ENCODE data around the gene PDE4B.

The PDE4B gene

GRCh38 chr1:65792669-65793358 lies at the start of gene PDE4B:
Gene PDE4B, plus strand, starts transcription at chr1:65792895.
- DNase-seq (ENCODE audit: low spot score) = peak; percentile 35

DNA sequence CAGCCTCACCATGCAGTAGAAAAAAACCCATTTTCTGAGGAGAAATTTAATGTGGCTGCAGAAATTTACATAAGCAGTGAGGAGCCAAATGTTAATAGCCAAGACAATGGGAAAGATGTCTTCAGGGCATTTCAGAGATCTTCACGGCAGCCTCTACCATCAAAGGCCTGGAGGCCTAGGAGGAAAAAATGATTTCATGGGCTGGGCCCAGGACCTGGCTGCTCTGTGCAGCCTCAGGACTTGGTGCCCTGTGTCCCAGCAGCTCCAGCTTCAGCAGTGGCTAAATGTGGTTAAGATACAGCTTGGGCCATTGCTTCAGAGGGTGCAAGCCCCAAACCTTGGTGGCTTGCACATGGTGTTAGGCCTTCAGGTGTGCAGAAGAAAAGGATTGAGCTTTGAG lies 48.0 kb upstream of the PDE4B start:
- no peak for DNase-seq (ENCODE audit: low spot score)

DNA sequence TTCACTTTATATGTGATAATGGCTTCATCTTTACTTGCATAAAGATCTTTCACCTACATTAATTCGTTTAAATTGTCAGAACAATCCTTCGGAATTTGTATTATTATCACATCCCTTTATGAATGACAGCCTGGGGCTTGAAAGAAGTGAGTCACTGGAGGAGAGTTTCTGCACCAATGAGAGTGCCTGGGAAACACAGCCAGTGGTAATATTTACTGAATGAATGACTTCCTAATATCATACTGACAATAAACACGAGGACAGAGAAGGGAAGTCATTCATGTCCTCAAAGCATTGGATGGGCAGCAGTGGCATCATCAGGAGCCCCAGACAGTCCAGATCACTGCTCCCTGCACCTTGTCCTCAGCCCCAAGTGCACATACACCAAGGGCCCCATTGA lies 40.7 kb upstream of the PDE4B start:
- DNase-seq (ENCODE audit: low spot score) = no peak

DNA sequence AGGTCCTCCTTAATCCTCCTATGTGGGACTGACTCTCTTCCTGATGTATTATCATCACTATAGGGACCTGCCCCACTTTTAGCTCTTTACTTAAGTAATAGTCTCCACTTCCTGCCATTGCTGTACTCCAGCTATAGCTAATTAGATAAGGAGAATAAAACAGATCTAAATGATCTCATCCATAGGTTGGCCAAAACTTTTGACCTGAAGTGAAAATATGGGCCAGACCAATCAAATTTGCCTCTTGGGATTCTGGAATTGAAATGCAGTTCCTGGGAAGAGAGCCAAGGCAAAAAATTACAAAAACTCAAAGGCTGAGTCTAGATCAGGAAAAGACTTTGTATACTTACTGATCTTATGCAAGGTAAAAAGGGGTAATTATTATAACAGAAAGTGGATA lies 36.1 kb upstream of the PDE4B start:
- no peak for DNase-seq (ENCODE audit: low spot score)

- no peak for DNase-seq (ENCODE audit: low spot score)
Observed at GRCh38 chr1:65757531-65757930, 35.2 kb upstream of the PDE4B start.

- no peak for DNase-seq (ENCODE audit: low spot score)
Observed at GRCh38 chr1:65758128-65758527, 34.6 kb upstream of the PDE4B start.

DNA sequence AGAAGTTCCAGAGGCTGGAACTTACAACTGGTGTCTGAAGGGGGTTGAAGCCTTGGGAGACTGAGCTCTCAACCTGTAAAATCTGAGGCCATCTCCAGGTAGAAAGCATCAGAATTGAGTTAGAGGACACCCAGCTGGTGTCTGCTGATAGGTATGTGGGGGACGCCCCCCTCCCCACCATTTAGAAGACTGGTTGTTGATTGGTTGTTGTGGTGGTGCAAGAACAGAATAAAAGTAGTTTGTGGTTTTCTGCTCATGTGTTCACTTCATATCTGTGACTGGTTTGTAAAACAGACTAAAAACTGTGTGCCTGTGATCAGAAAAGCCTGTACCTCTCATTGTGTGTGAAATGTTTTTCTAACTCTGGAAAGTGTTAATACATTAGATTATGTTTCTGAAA lies 33.2 kb upstream of the PDE4B start:
- DNase-seq (ENCODE audit: low spot score) = no peak

DNA sequence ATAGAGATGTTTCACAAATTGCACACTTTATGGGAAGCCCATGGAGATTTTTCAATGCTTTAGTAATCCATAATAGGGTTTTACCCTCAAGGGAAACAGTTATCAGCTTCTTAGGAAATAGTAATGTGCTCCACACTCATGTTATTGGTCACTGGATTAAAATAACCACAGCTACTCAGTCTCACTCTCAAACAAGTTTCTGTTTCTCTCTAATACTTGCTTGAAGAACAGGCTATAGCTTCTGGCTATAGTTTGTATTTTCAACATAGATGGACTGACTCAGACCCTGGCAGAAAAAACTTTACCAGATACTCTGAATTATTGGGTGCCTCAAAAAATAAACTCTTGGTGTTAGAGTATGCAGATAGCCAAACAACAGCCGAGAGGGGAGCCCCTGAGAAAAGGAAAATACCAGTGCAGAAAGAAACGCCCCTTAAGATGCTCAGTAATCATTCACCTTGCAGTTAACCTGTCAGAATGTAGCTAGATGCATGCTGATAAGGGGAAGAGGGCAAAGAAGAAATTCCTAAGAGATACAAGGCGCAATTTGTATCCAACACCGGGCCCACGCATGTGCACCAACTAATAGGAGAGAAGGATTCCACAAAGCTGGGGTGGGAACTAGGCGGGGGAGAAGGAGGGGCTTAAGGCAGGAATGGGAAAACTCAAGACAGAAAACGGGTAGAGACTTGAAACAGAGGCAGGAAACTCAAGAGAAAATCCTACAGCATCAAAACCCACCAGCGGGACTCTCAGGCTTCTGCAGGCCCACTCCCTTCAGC lies 30.4 kb upstream of the PDE4B start:
- DNase-seq (ENCODE audit: low spot score) = no peak

GRCh38 chr1:65764052-65764451 lies 28.6 kb upstream of the PDE4B start:
- no peak for DNase-seq (ENCODE audit: low spot score)

DNA sequence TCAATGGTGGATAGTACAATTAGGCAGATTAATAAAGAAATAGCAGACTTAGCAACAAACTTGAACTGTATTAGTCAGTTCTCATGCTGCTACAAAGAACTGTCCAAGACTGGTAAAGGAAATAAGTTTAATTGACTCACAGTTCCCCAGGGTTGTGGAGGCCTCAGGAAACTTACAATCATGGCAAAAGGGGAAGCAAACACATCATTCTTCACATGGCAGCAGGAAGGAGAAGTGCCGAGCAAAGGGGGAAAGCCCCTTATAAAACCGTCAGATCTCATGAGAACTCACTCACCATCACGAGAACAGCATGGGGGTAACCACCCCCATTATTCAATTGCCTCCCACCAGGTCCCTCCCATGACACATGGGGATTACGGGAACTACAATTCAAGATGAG lies 27.1 kb upstream of the PDE4B start:
- DNase-seq (ENCODE audit: low spot score) = no peak

DNA sequence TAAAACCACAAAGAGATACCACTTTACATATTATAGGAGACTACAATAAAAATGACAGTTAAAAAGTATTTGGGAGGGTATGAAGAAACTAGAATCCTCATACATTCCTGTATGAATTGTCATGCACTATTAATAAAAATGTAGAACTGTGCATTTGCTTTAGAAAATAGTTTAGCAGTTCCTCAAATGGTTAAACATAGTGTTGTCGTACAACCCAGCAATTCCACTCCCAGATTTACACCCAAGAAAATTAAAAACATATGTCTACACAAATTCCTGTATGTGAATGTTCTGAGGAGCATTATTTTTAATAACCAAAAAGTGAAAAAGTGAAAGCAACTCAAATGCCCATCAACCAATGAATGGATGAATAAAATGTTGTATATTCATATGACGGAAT lies 23.1 kb upstream of the PDE4B start:
- DNase-seq (ENCODE audit: low spot score) = no peak

DNA sequence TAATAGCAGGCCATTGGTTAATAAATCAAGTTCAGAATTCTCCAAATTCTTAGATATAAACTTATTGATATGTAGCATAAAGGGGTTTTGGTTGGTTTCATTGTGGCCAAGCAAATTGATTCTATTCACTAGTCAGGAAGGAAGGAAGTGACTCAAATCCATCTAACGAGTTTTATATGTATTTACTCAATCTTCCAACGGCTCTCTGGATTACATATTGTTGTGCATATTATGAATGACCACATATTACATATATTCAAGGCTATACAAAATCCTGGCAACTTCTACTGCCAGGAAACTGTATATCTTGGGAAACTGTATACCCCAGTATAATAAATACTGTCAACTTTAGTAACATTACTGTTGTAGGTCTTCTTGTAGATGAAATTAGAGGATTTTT lies 20.1 kb upstream of the PDE4B start:
- no peak for DNase-seq (ENCODE audit: low spot score)

DNA sequence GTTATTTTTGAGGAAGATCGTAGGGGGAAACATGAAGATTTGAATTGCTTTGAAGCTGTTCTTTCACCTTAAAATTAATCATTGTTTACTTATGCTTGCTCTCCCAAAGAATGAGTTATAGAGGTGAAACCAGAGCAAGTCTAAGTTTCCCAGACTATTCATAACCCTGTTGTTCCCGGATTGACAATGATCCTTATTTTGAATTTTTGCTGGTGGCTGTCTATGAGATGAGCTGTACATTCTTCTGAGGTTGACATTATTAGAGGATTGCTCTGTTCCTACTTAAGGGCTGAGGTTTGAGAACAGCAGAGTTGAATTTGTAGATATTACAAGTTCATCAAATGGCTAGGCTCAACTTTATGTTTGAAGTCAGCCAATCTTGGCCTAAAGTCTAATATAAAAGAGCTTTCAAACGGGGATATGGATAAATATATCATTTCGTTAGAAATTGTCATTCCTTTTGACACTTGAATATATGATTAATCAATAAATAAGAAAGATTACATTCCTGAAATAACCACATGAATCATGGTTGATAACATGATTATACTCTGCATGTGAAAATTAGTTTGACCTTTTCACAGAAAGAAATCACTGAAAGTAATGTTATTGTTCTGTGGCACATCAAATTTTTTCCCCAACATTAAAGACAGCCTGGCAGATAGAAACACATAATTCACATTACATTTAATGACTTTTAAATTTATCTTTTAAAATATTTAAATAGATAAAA lies 19.1 kb upstream of the PDE4B start:
- no peak for DNase-seq (ENCODE audit: low spot score)

- no peak for DNase-seq (ENCODE audit: low spot score)
Observed at GRCh38 chr1:65788762-65789161, 3.9 kb upstream of the PDE4B start.

DNA sequence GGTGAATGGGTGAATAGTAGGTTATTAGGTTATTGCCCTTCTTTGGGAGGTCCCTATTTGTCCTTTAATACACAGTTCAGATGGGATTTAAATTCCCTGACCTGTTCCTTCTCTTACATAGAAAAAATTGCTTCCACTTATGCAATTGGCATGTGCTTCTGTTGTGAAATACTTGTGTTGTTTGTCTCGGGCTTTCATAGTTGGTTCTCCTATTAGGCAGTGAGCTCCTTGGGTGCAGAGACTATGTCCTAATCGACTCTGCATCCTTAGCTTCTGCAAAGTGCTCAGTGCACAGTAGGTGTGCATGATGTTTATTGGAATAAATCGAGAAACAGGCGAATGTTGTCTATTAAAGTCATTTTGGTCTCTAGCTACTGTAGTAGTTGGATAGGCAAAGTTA lies 1.3 kb upstream of the PDE4B start:
- DNase-seq (ENCODE audit: low spot score) = peak; percentile 11

GRCh38 chr1:65791801-65792668 lies 660 bp upstream of the PDE4B start:
- peak; percentile 6 for DNase-seq (ENCODE audit: low spot score)

- no peak for DNase-seq (ENCODE audit: low spot score)
Observed at GRCh38 chr1:65793359-65793732, 651 bp downstream of the PDE4B start.

- no peak for DNase-seq (ENCODE audit: low spot score)
Observed at GRCh38 chr1:65795311-65795710, 2.6 kb downstream of the PDE4B start.

GRCh38 chr1:65799601-65800000 lies 6.9 kb downstream of the PDE4B start:
- DNase-seq (ENCODE audit: low spot score) = no peak

GRCh38 chr1:65804584-65804983 lies 11.9 kb downstream of the PDE4B start:
- DNase-seq (ENCODE audit: low spot score) = no peak

- no peak for DNase-seq (ENCODE audit: low spot score)
Observed at GRCh38 chr1:65812065-65812464, 19.4 kb downstream of the PDE4B start.

DNA sequence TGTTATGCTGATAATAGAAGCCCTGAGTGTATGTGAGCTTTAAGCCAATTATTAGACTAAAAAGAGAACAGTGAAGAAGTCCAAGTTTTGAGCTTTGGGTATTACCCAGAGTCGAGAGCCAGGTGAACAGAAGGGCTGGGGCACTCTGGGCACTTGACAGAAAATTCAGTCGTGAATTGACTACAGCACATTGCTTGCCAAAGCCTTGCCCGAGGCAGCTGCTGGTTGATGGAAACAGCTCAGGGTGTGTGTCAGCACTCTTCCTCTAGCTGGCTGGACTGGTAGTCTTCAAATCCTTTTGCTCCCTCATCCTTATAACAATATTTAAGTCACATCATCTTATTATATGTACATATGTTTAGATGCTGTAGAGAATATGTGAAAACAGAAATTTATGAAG lies 21.3 kb downstream of the PDE4B start:
- no peak for DNase-seq (ENCODE audit: low spot score)

Measured in HuH-7.5 (cell line).